ENCODE measurements around the gene TRIM33. TPM values are rescaled to one million over a fixed set of nuclear protein-coding genes. Genes with fewer than 3 reads are reported as not detected.
A peak's percentile ranks its signal among the peaks of the same experiment; 100 is the strongest.

TRIM33 gene
- total RNA-seq, 3 donors from 2014 or later, result 28.6 to 38.1 (median 35.5) TPM

- Histone ChIP-seq H3K9me3 (no peaks in the 10 kb centered on the region), H3K4me1 (ENCODE audit: low read depth) (no peaks in the 10 kb centered on the region), H3K36me3 (ENCODE audit: low read depth) (no peaks in the 10 kb centered on the region), H3K4me3 (no peak overlapping the region)
- intact Hi-C loops (cut with DNase I, micrococcal nuclease), result no loop called here
- ATAC-seq (no peak), DNase-seq (no peak)
- no peak for TF ChIP-seq CTCF (IDR thresholded peaks at IDR 0.05)
Measured at GRCh38 chr1:114524944-114525343, 13.9 kb upstream of the TRIM33 start.

- no peak for ATAC-seq
- DNase-seq, result no peak
- no peak for TF ChIP-seq CTCF (IDR thresholded peaks at IDR 0.05)
- H3K4me1 ChIP-seq (ENCODE audit: low read depth), result no peaks in the 10 kb centered on the region
- no peaks in the 10 kb centered on the region for H3K36me3 ChIP-seq (ENCODE audit: low read depth)
- intact Hi-C loops (cut with DNase I, micrococcal nuclease), result no loop called here
- no peak overlapping the region for H3K4me3 ChIP-seq
- H3K9me3 ChIP-seq, result no peaks in the 10 kb centered on the region
Measured at GRCh38 chr1:114522264-114522575, 11.2 kb upstream of the TRIM33 start.

- DNase-seq, result no peak
- H3K9me3 ChIP-seq, result no peaks in the 10 kb centered on the region
- H3K4me3 ChIP-seq, result no peak overlapping the region
- no peak for TF ChIP-seq CTCF (IDR thresholded peaks at IDR 0.05)
- no peaks in the 10 kb centered on the region for H3K4me1 ChIP-seq (ENCODE audit: low read depth)
- intact Hi-C loops (cut with DNase I, micrococcal nuclease), result no loop called here
- no peaks in the 10 kb centered on the region for H3K36me3 ChIP-seq (ENCODE audit: low read depth)
- ATAC-seq, result no peak
Measured at GRCh38 chr1:114521396-114522263, 10.6 kb upstream of the TRIM33 start.

GRCh38 chr1:114517348-114517747 lies 6.3 kb upstream of the TRIM33 start:
- TF ChIP-seq CTCF (IDR thresholded peaks at IDR 0.05), result no peak
- no peaks in the 10 kb centered on the region for H3K36me3 ChIP-seq (ENCODE audit: low read depth)
- H3K9me3 ChIP-seq, result no peaks in the 10 kb centered on the region
- no peak overlapping the region for H3K4me3 ChIP-seq
- no peak for DNase-seq
- H3K4me1 ChIP-seq (ENCODE audit: low read depth), result no peaks in the 10 kb centered on the region
- ATAC-seq, result peak; percentile 34
- intact Hi-C loops (cut with DNase I, micrococcal nuclease), result no loop called here

GRCh38 chr1:114512595-114513280 lies 1.7 kb upstream of the TRIM33 start:
- H3K4me3 ChIP-seq, result no peak overlapping the region
- no peak for TF ChIP-seq CTCF (IDR thresholded peaks at IDR 0.05)
- DNase-seq, result peak in 2 of 3 donors; percentile 13 to 30
- H3K36me3 ChIP-seq (ENCODE audit: low read depth), result no peaks in the 10 kb centered on the region
- H3K9me3 ChIP-seq, result no peaks in the 10 kb centered on the region
- intact Hi-C loops (cut with DNase I, micrococcal nuclease), result no loop called here
- ATAC-seq, result no peak
- H3K4me1 ChIP-seq (ENCODE audit: low read depth), result peaks cover 20% of the 10 kb centered on the region
